WTC11 (cell line): Measurements from ENCODE around the gene FRMD5. TPM values are rescaled to one million over a fixed set of nuclear protein-coding genes. Genes with fewer than 3 reads are reported as not detected.

ENCODE experiments used
- ATAC-seq: fragments of 200-7000 bp; cut with Tn5 transposase; 2 replicates; pipeline ENCODE4 v1.10.0; 2021; ENCODE audit warnings: mild to moderate bottlenecking, moderate library complexity
- CTCF ChIA-PET: fragments of 300-600 bp; sonication (Branson Sonifier 250); formaldehyde crosslinking; loops from one replicate; lab custom pipeline; 2021; ENCODE audit warnings: antibody characterized with exemption; lab: Charles Lee
- POLR2A ChIA-PET: fragments of 350-600 bp; sonication (Branson Sonifier 250); formaldehyde crosslinking; loops from one replicate; lab custom pipeline; 2021; ENCODE audit warnings: antibody characterized with exemption; lab: Charles Lee
- DNase-seq: peaks from one replicate; pipeline ENCODE4 v3.0.0; 2021; ENCODE audit warnings: low spot score
- H3K27ac Mint-ChIP-seq: 2 replicates; pipeline ENCODE4 v1.8.0; 2021; ENCODE audit warnings: mixed read lengths
- H3K27me3 Mint-ChIP-seq: 2 replicates; pipeline ENCODE4 v1.8.0; 2021; ENCODE audit warnings: low read depth, mild to moderate bottlenecking, moderate library complexity, mixed read lengths
- H3K36me3 Mint-ChIP-seq: 2 replicates; pipeline ENCODE4 v1.8.0; 2021; ENCODE audit warnings: mixed read lengths
- H3K4me1 Mint-ChIP-seq: 2 replicates; pipeline ENCODE4 v1.8.0; 2022; ENCODE audit warnings: mixed read lengths
- H3K4me3 Mint-ChIP-seq: 2 replicates; pipeline ENCODE4 v1.8.0; 2021; ENCODE audit warnings: mild to moderate bottlenecking, moderate library complexity, mixed read lengths
- H3K9me3 Mint-ChIP-seq: 2 replicates; pipeline ENCODE4 v1.8.0; 2021; ENCODE audit warnings: mixed read lengths
- ATF2 ChIP-seq: sonication (generic); formaldehyde crosslinking; IDR thresholded peaks from 2 replicates; pipeline ENCODE4 v1.8.1; 2022; ENCODE audit warnings: low read depth, missing genetic modification reagents, borderline replicate concordance
- ATF3 ChIP-seq: sonication (generic); formaldehyde crosslinking; conservative IDR thresholded peaks from 2 replicates; pipeline ENCODE4 v1.8.1; 2022; ENCODE audit warnings: mild to moderate bottlenecking, missing genetic modification reagents
- ATF6 ChIP-seq: sonication (generic); formaldehyde crosslinking; IDR thresholded peaks from 2 replicates; pipeline ENCODE4 v1.8.1; 2023; ENCODE audit warnings: mild to moderate bottlenecking, missing genetic modification reagents
- CREM ChIP-seq: sonication (generic); formaldehyde crosslinking; IDR thresholded peaks from 2 replicates; pipeline ENCODE4 v1.8.1; 2022; ENCODE audit warnings: mild to moderate bottlenecking, missing genetic modification reagents, moderate library complexity
- FOXK1 ChIP-seq: sonication (generic); formaldehyde crosslinking; IDR thresholded peaks from 2 replicates; pipeline ENCODE4 v1.8.0; 2022; ENCODE audit warnings: mild to moderate bottlenecking, moderate library complexity, missing genetic modification reagents
- FOXP1 ChIP-seq: sonication (generic); formaldehyde crosslinking; IDR thresholded peaks from 2 replicates; pipeline ENCODE4 v1.8.0; 2022; ENCODE audit warnings: missing genetic modification reagents, mild to moderate bottlenecking, moderate library complexity, borderline replicate concordance
- IRF2 ChIP-seq: sonication (generic); formaldehyde crosslinking; IDR thresholded peaks from 2 replicates; pipeline ENCODE4 v1.8.0; 2022; ENCODE audit warnings: low read depth, missing genetic modification reagents, borderline replicate concordance
- KAT7 ChIP-seq: sonication (generic); formaldehyde crosslinking; IDR thresholded peaks from 2 replicates; pipeline ENCODE4 v1.8.1; 2023; ENCODE audit warnings: missing genetic modification reagents, mild to moderate bottlenecking, borderline replicate concordance
- MLX ChIP-seq: sonication (generic); formaldehyde crosslinking; IDR thresholded peaks from 2 replicates; pipeline ENCODE4 v1.8.1; 2023; ENCODE audit warnings: mild to moderate bottlenecking, missing genetic modification reagents, moderate library complexity
- MXD4 ChIP-seq: fragments of 250-450 bp; sonication (Bioruptor Pico); IDR thresholded peaks from 2 replicates; pipeline ENCODE4 v1.8.0; 2021; ENCODE audit warnings: mild to moderate bottlenecking, moderate library complexity, borderline replicate concordance
- NR1H2 ChIP-seq: sonication (generic); formaldehyde crosslinking; IDR thresholded peaks from 2 replicates; pipeline ENCODE4 v1.9.0; 2021; ENCODE audit warnings: mild to moderate bottlenecking, moderate library complexity, missing genetic modification reagents
- PRDM15 ChIP-seq: sonication (generic); formaldehyde crosslinking; IDR thresholded peaks from 2 replicates; pipeline ENCODE4 v1.8.0; 2022; ENCODE audit warnings: missing genetic modification reagents
- SMAD4 ChIP-seq: sonication (generic); formaldehyde crosslinking; IDR thresholded peaks from 2 replicates; pipeline ENCODE4 v1.8.0; 2022; ENCODE audit warnings: mild to moderate bottlenecking, missing genetic modification reagents
- ZBTB43 ChIP-seq: sonication (generic); formaldehyde crosslinking; IDR thresholded peaks from 2 replicates; pipeline ENCODE4 v1.8.1; 2023; ENCODE audit warnings: mild to moderate bottlenecking, missing genetic modification reagents
- ZNF263 ChIP-seq: sonication (generic); formaldehyde crosslinking; IDR thresholded peaks from 2 replicates; pipeline ENCODE4 v1.8.1; 2022; ENCODE audit warnings: low read depth, mild to moderate bottlenecking, moderate library complexity, missing genetic modification reagents
- ZNF416 ChIP-seq: fragments of 250-450 bp; sonication (Bioruptor Pico); IDR thresholded peaks from 2 replicates; pipeline ENCODE4 v1.9.0; 2021; ENCODE audit warnings: mild to moderate bottlenecking, inconsistent platforms
- ZNF425 ChIP-seq: fragments of 250-450 bp; sonication (Bioruptor Pico); conservative IDR thresholded peaks from 2 replicates; pipeline ENCODE4 v1.9.0; 2021; ENCODE audit warnings: mild to moderate bottlenecking
- ZNF671 ChIP-seq: fragments of 250-450 bp; sonication (Bioruptor Pico); IDR thresholded peaks from 2 replicates; pipeline ENCODE4 v1.8.0; 2021; ENCODE audit warnings: mild to moderate bottlenecking
- total RNA-seq: library from RNA; stranded (reverse); gene quantifications from 3 replicates; pipeline ENCODE4 v1.2.3, GENCODE V29; 2021

FRMD5 gene
- total RNA-seq, 1 experiment from 2014 or later: 14.1 TPM

GRCh38 chr15:43969802-43970375 lies 225.2 kb downstream of the FRMD5 start:
- Mint-ChIP-seq H3K4me3 (no peak overlapping the region), H3K36me3 (no peaks in the 10 kb centered on the region), H3K27ac (no peak overlapping the region; the same call in 1 of the 2 replicates), H3K27me3 (no peaks in the 10 kb centered on the region), H3K9me3 (no peaks in the 10 kb centered on the region), H3K4me1 (peaks cover 10% of the 10 kb centered on the region)
- no peak for TF ChIP-seq ZNF425
- TF ChIP-seq KAT7 (CRISPR knock-in tag): no peak
- TF ChIP-seq ATF6 (CRISPR knock-in tag): no peak
- POLR2A ChIA-PET: no interaction called here
- ATAC-seq (no peak), DNase-seq (no peak)
- CTCF ChIA-PET: interaction anchor here (1.3 kb wide), 1 partner anchor 31 kb away, joined by 4 read pairs; no protein-coding TSS in a partner anchor

- POLR2A ChIA-PET: no interaction called here
- H3K4me3 Mint-ChIP-seq: no peak overlapping the region
- no peak for TF ChIP-seq MXD4 (CRISPR knock-in tag)
- TF ChIP-seq FOXK1 (CRISPR knock-in tag): no peak
- TF ChIP-seq CREM (CRISPR knock-in tag): no peak
- TF ChIP-seq ZBTB43: no peak
Observed at GRCh38 chr15:43968551-43968950, 226.5 kb downstream of the FRMD5 start.

GRCh38 chr15:43966646-43967045 lies 228.4 kb downstream of the FRMD5 start:
- DNase-seq: no peak
- POLR2A ChIA-PET: no interaction called here
- no peaks in the 10 kb centered on the region for H3K9me3 Mint-ChIP-seq
- CTCF ChIA-PET: no interaction called here
- no peak for ATAC-seq
- peaks cover 12% of the 10 kb centered on the region for H3K4me1 Mint-ChIP-seq
- H3K27ac Mint-ChIP-seq: no peak overlapping the region
- H3K4me3 Mint-ChIP-seq: no peak overlapping the region
- no peaks in the 10 kb centered on the region for H3K36me3 Mint-ChIP-seq
- H3K27me3 Mint-ChIP-seq: no peaks in the 10 kb centered on the region
- TF ChIP-seq ZNF671 (CRISPR knock-in tag) (no peak), MLX (CRISPR knock-in tag) (no peak), FOXP1 (CRISPR knock-in tag) (no peak), ATF3 (CRISPR knock-in tag) (no peak), PRDM15 (CRISPR knock-in tag) (no peak), NR1H2 (no peak), KAT7 (CRISPR knock-in tag) (no peak), ATF2 (CRISPR knock-in tag) (no peak), IRF2 (CRISPR knock-in tag) (no peak), ZNF263 (no peak), SMAD4 (CRISPR knock-in tag) (no peak), ZNF416 (CRISPR knock-in tag) (no peak)

More at GRCh38 chr15:43968551-43968950, 226.5 kb downstream of the FRMD5 start:
- H3K36me3 Mint-ChIP-seq: no peaks in the 10 kb centered on the region
- H3K27me3 Mint-ChIP-seq: no peaks in the 10 kb centered on the region
- H3K27ac Mint-ChIP-seq: no peak overlapping the region
- CTCF ChIA-PET: interaction anchor here (0.7 to 1.3 kb wide), 3 partner anchors 29 to 166 kb away, joined by 3 to 4 read pairs (median 3); no protein-coding TSS in a partner anchor
- ATAC-seq (no peak), DNase-seq (no peak)
- no peaks in the 10 kb centered on the region for H3K9me3 Mint-ChIP-seq
- peaks cover 12% of the 10 kb centered on the region for H3K4me1 Mint-ChIP-seq
